ENCODE data around the gene PIGV. TPM values are rescaled to one million over a fixed set of nuclear protein-coding genes. Genes with fewer than 3 reads are reported as not detected.
"Not testable (repeated sequence)": the region's sequence is repeated elsewhere in the genome, so short reads cannot be mapped to it uniquely, and the experiment has no call there.

The PIGV gene
- total and polyA plus RNA-seq, 2 donors (not counting 1 experiment from before 2014, with no cell fraction given): 9.2 to 17.4 TPM

- Histone ChIP-seq H3K27ac (ENCODE audit: low read length in 2 of 2) (peak overlapping the region; percentile 83 to 98), H3K4me2 (replicated peaks; ENCODE audit: low read depth, low read length, poor library complexity, severe bottlenecking) (peak overlapping the region; percentile 81), H3K4me1 (ENCODE audit: control insufficient read depth in 2 of 2, insufficient read depth in 2 of 2, low read length in 2 of 2) (peaks cover 30 to 48% of the 10 kb centered on the region in 2 donors), H4K20me1 (ENCODE audit: control insufficient read depth, insufficient read depth, low read length, poor library complexity, severe bottlenecking) (no peaks in the 10 kb centered on the region), H3K27me3 (replicated peaks in 1 of 4; ENCODE audit: control extremely low read depth in 1 of 4, control insufficient read depth in 3 of 4, insufficient read depth in 4 of 4, low read length in 3 of 4) (no peaks in the 10 kb centered on the region), H3K9me3 (ENCODE audit: control extremely low read depth in 1 of 3, control insufficient read depth in 2 of 3, insufficient read depth in 1 of 3, low read length in 2 of 3) (no peaks in the 10 kb centered on the region), H3K4me3 (ENCODE audit: control extremely low read depth in 1 of 5, extremely low read depth in 1 of 5, insufficient read depth in 1 of 5, low read depth in 2 of 5, low read length in 4 of 5) (peak overlapping the region in 4 of 5 experiments; percentile 3 to 54 (median 30)), H3K36me3 (replicated peaks in 1 of 2; ENCODE audit: control extremely low read depth in 1 of 2, control insufficient read depth in 1 of 2, extremely low read depth in 1 of 2, insufficient read depth in 2 of 2, low read length in 1 of 2) (peaks cover 1 to 26% of the 10 kb centered on the region in 2 experiments), H3K9ac (ENCODE audit: low read length) (peak overlapping the region; percentile 60), H2AFZ (ENCODE audit: insufficient read depth, low read depth, low read length, poor library complexity, severe bottlenecking) (peak overlapping the region; percentile 43), H3K79me2 (ENCODE audit: control insufficient read depth, insufficient read depth, low read length) (peaks cover 16% of the 10 kb centered on the region)
- DNase-seq (peak; percentile 95), ATAC-seq (ENCODE audit: low read depth) (peak; percentile 96)
- ChIA-PET POLR2A (interaction anchor here (0.6 to 2.7 kb wide), 6 partner anchors 11 to 57 kb away, joined by 3 to 14 read pairs (median 4); partner anchors contain the start of gene GPN2), CTCF (interaction anchor here (0.6 to 10.2 kb wide), 20 partner anchors 11 to 333 kb away, joined by 3 to 153 read pairs (median 4); partner anchors contain the start of genes PIGV and ZDHHC18)
- H3K9me3 Mint-ChIP-seq (ENCODE audit: insufficient read depth): no peaks in the 10 kb centered on the region
- H3K27ac Mint-ChIP-seq: peak overlapping the region; percentile 92
- H3K4me3 Mint-ChIP-seq: peak overlapping the region; percentile 78
- WGBS (ENCODE audit: insufficient coverage): 33% methylated on average over 21 of the region's 23 CpGs
- no peaks in the 10 kb centered on the region for H3K27me3 Mint-ChIP-seq
- intact Hi-C loops (cut with micrococcal nuclease): loop anchor here (1.0 to 2.0 kb wide), 4 partner anchors 13 to 44 kb away; no protein-coding TSS in a partner anchor
- H3K4me1 Mint-ChIP-seq: peaks cover 56% of the 10 kb centered on the region
- no peak for TF ChIP-seq EZH2 (IDR thresholded peaks at IDR 0.05; ENCODE audit: borderline replicate concordance, insufficient read depth, low read depth, low read length, poor library complexity, severe bottlenecking)
- peak; percentile 58 for TF ChIP-seq CTCF (IDR thresholded peaks at IDR 0.05)
Observed at GRCh38 chr1:26833432-26834405, 46.0 kb downstream of the PIGV start.

- H3K79me2 ChIP-seq (ENCODE audit: control insufficient read depth, insufficient read depth, low read length): peaks cover 16% of the 10 kb centered on the region
- H3K4me3 Mint-ChIP-seq; intact Hi-C loops (cut with micrococcal nuclease); H3K4me3 ChIP-seq (ENCODE audit: control extremely low read depth in 1 of 5, extremely low read depth in 1 of 5, insufficient read depth in 1 of 5, low read depth in 2 of 5, low read length in 4 of 5); H3K9me3 ChIP-seq (ENCODE audit: control extremely low read depth in 1 of 3, control insufficient read depth in 2 of 3, insufficient read depth in 1 of 3, low read length in 2 of 3); POLR2A ChIA-PET; H2AFZ ChIP-seq (ENCODE audit: insufficient read depth, low read depth, low read length, poor library complexity, severe bottlenecking); ATAC-seq (ENCODE audit: low read depth); H3K9ac ChIP-seq (ENCODE audit: low read length); H3K27me3 Mint-ChIP-seq; H3K9me3 Mint-ChIP-seq (ENCODE audit: insufficient read depth); H3K4me2 ChIP-seq (replicated peaks; ENCODE audit: low read depth, low read length, poor library complexity, severe bottlenecking); H3K27me3 ChIP-seq (replicated peaks in 1 of 4; ENCODE audit: control extremely low read depth in 1 of 4, control insufficient read depth in 3 of 4, insufficient read depth in 4 of 4, low read length in 3 of 4); H4K20me1 ChIP-seq (ENCODE audit: control insufficient read depth, insufficient read depth, low read length, poor library complexity, severe bottlenecking); H3K27ac ChIP-seq (ENCODE audit: low read length in 2 of 2); DNase-seq: not testable (repeated sequence)
- peaks cover 29 to 35% of the 10 kb centered on the region in 2 donors for H3K4me1 ChIP-seq (ENCODE audit: control insufficient read depth in 2 of 2, insufficient read depth in 2 of 2, low read length in 2 of 2)
- CTCF ChIA-PET: interaction anchor here (1.0 to 10.2 kb wide), 5 partner anchors 15 to 48 kb away, joined by 3 to 153 read pairs (median 10); partner anchors contain the start of gene ZDHHC18
- Mint-ChIP-seq H3K27ac (peak overlapping the region; percentile 56), H3K4me1 (peaks cover 37% of the 10 kb centered on the region)
- 100% methylated on average over 5 of the region's 5 CpGs for WGBS (ENCODE audit: insufficient coverage)
- H3K36me3 ChIP-seq (replicated peaks in 1 of 2; ENCODE audit: control extremely low read depth in 1 of 2, control insufficient read depth in 1 of 2, extremely low read depth in 1 of 2, insufficient read depth in 2 of 2, low read length in 1 of 2): peaks cover 7 to 31% of the 10 kb centered on the region in 2 experiments
Observed at GRCh38 chr1:26837665-26838064, 49.9 kb downstream of the PIGV start.
